ENCODE measurements around the gene PLTP.

Gene PLTP

DNA sequence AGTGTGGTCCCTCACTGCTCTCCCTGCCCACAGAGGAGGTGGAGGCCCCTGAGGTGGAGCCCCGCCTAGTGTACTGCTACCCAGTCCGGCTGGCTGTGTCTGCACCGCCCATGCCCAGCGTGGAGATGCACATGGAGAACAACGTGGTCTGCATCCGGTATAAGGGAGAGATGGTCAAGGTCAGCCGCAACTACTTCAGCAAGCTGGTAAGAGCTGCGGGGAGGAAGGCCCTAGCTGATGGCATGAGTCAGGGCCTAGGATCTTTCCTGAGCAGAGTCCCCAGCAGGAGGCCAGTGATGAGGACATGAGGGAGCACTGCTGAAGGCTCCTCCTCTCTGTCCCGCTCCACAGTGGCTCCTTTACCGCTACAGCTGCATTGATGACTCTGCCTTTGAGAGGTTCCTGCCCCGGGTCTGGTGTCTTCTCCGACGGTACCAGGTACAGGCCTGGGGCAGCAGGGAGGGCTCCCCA is 33.8 kb upstream of the PLTP start:
- in situ Hi-C loops (cut with HindIII; ENCODE audit: low sequenced_read_pairs) = loop anchor here (25.0 kb wide), 1 partner anchor 133 kb away; the partner anchor contains the start of gene UBE2C

DNA sequence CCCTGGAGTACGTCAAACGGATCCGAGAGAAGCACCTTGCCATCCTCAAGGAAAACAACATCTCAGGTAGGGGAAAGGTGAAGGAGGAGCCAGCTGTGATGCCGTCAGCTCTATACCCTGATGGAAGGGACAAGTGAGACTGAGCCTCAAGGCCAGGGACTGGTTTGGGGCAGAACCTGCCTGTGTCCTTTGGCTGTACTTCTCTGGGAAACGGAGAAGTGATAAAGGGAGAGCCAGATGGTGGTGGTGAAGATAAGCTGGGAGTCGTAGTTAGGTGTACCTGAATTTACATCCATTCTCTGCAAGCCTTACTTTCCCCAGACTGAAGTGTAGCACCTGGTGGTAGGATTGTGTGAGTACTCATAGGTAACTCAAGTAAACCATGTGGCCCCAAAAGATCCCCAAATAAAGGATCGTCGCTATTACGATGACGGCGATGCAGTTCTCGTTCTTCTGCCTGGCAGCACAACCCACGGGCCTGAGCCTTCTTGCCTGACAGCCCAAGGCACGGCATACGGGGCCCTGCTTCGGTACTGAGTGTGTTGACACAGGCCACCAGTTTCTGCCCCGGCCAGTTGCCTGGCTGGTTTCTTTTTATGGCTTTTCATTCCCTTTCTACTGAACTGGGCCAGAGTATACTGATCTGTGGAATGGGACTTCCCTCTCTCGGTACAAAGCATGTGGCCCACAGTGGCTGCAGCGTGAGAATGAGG is 33.2 kb upstream of the PLTP start:
- in situ Hi-C loops (cut with HindIII; ENCODE audit: low sequenced_read_pairs) = loop anchor here (25.0 kb wide), 1 partner anchor 133 kb away; the partner anchor contains the start of gene UBE2C

DNA sequence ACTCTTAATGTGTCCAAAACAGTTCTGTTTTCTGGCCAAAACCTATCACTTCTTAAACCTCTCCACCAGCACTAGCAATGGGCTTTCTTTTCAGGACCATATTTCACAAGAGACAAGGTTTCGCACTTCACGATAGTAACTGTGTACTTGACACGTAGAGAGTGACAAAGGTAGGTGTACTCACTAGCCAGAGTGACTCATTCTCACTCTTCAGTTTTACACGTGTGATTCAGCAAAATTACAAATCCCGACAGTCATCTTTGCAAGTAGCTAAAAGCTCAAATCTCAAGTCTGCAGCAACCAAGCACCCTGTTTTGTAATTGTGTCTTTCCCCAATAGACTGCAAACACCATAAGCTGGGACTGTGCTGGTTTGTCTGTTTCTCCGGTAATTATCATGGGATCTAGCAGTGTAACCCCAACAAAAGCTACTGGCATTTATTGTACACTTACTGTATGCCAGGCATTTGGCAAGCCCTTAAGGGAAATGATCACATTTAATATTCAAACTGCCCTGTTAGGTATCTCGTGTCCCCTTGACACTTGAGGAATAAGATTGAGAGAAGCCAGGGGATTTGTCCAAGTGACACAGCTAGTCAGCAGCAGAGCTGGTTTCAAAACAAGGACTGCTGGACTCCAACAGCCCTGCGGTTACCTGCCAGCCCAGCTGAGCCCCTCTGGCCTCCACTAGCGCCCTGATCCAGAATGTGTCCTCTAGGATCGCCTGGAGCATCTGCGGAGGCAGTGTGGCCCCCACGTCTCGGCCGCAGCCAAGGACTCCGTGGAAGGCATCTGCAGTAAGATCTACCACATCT is 32.4 kb upstream of the PLTP start:
- in situ Hi-C loops (cut with HindIII; ENCODE audit: low sequenced_read_pairs) = loop anchor here (25.0 kb wide), 1 partner anchor 132 kb away; the partner anchor contains the start of gene UBE2C

DNA sequence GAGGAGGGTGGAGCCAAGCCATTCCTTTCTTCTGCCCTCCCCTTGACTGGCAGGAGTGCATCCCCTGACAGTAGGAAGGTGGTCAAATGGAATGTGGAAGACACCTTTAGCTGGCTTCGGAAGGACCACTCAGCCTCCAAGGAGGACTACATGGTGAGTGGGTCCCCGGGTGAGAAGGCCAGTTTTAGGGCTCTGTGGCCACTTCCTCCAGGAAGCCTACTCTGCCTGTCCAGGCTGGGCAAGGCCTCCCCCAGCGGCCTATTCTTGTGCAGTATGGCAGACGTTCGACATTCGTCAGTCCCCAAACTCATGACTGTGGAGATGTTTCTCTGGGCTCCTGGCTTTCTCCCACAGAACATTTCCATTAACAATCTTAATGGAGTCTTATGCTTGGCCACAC is 31.7 kb upstream of the PLTP start:
- in situ Hi-C loops (cut with HindIII; ENCODE audit: low sequenced_read_pairs) = loop anchor here (25.0 kb wide), 1 partner anchor 131 kb away; the partner anchor contains the start of gene UBE2C

DNA sequence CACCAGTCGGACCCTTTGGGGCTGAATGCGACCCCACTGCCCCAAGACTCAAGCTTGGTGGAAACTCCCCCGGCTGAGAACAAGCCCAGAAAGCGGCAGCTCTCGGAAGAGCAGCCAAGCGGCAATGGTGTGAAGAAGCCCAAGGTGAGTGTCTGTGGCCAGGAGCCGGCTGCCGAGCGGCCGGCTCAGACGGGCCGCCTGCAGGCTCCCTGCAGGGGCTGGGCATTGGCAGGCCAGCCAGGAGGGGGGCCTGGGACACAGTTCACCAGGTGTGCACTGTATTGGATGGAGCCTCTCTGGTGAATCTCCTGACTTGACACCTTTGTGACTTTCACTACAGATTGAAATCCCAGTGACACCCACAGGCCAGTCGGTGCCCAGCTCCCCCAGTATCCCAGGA is 28.5 kb upstream of the PLTP start:
- in situ Hi-C loops (cut with HindIII; ENCODE audit: low sequenced_read_pairs) = loop anchor here (25.0 kb wide), 1 partner anchor 128 kb away; the partner anchor contains the start of gene UBE2C

DNA sequence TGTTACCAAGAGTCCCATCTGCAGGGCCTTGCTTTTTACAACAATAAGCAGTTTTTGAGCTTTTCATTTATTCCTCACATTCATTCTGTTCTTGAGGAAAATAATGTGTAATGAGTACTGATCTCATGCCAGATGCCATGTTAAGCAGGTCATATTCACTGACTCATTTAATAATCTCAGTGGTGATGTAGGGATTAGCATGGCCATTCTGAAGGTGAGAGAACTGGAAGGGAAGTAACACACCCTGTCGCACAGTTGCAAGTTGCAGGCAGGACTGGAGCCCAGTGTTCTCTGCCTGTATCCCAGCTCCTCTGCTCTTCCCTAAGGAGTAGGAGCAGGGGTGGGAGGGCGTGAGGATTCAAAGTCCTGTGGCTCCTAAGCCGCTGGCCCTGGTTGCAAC is 28.1 kb upstream of the PLTP start:
- in situ Hi-C loops (cut with HindIII; ENCODE audit: low sequenced_read_pairs) = loop anchor here (25.0 kb wide), 1 partner anchor 128 kb away; the partner anchor contains the start of gene UBE2C

DNA sequence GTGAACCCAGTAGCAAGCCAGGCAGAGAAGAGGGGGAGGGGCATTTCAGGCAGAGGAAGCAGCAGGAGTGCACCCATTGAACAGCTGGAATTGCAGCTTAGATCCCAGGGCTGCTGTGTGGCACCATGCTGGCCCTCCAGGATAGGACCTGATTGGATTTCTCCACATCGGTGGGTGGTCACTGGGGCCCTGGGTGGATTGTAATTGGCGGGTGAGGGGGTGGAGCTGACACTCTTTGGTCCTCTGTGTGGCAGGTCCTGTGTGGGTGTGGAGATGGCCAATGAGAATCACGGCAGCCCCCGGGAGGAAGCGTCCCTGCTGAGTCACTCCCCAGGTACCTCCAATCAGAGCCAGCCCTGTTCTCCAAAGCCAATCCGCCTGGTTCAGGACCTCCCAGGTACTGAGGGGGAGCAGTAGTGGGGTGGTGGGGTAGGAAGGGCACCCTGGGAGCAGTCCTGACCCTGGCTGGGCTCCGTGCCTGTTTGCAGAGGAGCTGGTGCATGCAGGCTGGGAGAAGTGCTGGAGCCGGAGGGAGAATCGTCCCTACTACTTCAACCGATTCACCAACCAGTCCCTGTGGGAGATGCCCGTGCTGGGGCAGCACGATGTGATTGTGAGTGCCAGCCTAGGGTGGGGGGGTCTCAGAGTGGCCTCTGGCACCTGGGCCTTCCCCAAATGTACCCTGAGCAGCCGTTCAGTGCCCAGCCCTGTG is 26.9 kb upstream of the PLTP start:
- in situ Hi-C loops (cut with HindIII; ENCODE audit: low sequenced_read_pairs) = loop anchor here (25.0 kb wide), 1 partner anchor 127 kb away; the partner anchor contains the start of gene UBE2C

DNA sequence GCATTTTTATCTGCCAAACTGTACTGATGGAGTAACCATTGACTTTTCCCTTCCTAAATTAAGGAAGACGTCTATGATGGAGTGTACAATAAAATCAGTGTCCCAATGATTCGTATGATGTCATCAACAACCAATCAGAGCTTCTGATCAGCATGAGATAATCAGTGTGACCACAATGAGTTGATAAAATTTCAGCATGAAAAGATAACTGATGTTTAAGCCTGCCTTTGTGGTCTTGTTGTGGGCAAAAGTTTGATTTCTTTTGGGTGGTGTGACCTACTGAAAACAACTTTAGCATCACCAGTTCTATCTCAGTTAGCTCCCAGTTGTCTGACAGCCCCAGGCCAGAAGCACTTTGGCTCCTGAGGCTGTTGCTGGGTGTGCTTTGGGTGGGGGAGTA is 25.8 kb upstream of the PLTP start:
- in situ Hi-C loops (cut with HindIII; ENCODE audit: low sequenced_read_pairs) = loop anchor here (25.0 kb wide), 1 partner anchor 125 kb away; the partner anchor contains the start of gene UBE2C

DNA sequence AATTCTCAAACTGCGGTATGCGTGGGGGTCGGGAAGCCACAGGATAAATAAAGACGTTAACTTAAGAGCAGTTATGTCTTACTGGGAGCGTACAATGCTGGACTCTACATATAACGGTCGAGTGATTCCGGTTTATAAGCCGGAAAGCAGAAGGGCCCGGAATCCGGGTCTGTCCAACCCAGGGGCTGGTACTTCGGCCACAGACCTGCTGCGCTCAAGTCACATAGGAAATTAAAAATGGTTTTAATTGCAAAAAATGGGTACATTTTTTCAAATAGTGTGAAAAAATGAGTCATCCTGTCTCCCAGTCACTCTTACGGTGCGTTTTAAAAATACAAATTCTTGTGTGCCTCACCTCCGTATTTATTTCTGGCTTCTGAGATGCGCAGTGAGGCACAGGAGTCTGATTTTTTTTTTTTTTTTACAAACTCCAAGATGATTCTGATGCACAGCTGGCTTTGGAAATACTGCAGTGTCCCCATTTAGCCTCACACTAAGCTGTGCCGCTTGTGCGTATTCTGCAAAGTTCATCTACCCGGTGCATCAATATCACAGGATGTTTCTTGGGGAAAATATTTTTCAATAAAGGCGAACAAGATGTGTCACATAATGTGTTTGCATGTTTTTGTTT is 23.6 kb upstream of the PLTP start:
- in situ Hi-C loops (cut with HindIII; ENCODE audit: low sequenced_read_pairs) = loop anchor here (25.0 kb wide), 1 partner anchor 123 kb away; the partner anchor contains the start of gene UBE2C

DNA sequence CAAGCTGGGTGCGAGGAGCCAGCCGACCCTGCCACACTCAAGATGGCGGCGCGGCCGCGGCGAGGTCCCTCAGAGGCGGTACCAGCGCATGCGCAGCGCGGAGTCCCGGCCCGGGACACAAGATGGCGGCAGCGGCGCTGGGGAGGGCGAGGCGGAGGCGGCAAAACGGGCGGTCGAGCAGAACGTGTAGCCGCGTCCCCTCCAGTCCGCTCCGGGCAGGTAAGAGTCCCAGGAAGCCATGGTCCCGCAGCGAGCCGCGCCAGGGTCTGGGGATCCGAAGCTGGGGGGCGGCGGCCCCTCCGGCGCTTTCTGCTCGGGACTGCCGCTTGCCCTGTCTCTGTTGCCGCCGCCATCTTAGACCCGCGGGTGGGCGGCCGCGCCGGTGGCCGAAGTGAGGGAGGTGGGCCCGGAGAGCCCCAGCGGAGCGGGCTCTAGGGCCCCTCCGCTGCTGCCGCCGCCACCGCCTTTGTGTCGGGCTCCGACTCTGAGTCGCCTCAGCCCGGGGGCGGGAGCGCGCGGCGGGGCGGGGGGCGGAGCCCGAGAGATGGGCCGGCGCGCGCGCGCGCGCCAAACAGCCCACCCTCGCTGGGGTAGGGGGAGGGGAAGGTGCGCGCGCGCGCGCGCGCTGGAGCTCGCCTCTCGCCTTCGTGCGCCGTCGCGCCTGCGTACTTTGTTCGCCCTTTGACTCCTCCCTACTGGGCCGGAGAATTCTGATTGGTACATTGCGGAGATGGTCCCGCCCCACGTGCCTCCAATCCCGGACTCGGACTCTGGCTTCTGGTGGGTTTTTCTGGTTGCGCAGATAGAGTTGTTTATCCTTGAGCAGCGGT is 22.8 kb upstream of the PLTP start, which contains the start of gene PCIF1:
Gene PCIF1 (plus strand): TSS at position 98 of the 830 bp plus-strand sequence. CDS start 4,317 bp downstream, outside the sequence.
- in situ Hi-C loops (cut with HindIII; ENCODE audit: low sequenced_read_pairs) = loop anchor here (25.0 kb wide), 1 partner anchor 122 kb away; the partner anchor contains the start of gene UBE2C

DNA sequence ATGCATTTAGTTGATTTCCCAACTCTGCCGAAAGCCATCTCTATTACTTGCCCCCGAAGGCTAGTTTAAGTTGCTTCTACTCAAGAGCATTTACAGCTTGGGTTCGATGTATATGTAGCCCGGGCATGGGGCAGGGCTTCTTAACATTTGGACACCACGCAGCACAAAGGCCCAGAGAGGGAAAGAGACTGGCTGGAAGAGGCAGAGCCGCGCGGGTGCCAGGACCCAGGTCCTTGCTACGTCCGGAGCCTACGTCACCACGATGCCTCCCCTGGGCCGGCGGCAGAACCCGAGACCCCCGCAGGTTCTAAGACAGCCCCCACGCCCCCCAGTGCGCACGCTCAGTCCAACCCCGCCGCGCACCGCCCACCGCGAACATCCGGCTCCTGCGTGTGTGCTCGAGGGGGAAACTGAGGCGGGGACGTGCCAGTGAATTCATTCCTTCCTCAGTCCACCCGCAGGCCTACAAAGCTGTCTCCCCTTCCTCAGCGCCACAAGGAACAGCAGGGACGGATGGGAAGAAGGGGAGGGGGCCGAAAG is 22.2 kb upstream of the PLTP start:
- in situ Hi-C loops (cut with HindIII; ENCODE audit: low sequenced_read_pairs) = loop anchor here (25.0 kb wide), 1 partner anchor 122 kb away; the partner anchor contains the start of gene UBE2C

DNA sequence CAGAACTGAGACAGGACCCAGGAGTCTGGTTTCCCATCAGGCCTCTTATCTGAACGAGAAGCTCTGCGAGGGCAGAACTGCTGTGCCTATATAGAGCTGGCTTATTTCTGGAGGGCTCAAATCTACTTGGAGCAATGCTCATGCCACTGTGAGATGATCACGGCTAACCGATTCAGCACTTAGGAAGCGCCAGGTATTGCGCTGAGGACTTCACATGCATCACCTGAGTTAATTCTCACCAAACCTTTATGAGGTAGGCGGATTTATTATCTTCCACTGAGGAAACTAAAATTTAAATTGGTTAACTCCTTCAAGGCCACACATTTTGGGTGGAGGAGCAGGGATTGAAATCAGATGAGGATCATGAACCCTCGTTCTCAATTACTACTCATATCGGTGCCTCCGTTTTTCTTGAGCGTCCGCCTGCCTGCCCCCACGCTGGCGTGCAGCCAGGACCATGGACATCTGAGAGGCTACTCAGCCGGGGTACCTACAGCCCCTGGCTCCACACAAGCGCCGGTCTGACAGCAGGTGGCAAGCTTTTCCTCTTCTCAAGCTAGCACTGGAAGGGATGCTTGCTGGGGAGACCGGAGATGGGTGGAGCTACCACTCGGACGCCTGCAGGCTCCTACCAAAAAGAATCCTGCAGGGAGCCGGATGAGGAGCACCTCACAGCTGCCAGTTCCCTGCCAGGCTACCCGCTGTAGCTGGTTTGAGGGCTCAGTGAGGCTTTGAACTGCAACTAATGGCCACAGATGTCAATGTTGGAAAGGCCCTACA is 21.5 kb upstream of the PLTP start:
- in situ Hi-C loops (cut with HindIII; ENCODE audit: low sequenced_read_pairs) = loop anchor here (25.0 kb wide), 1 partner anchor 121 kb away; the partner anchor contains the start of gene UBE2C

DNA sequence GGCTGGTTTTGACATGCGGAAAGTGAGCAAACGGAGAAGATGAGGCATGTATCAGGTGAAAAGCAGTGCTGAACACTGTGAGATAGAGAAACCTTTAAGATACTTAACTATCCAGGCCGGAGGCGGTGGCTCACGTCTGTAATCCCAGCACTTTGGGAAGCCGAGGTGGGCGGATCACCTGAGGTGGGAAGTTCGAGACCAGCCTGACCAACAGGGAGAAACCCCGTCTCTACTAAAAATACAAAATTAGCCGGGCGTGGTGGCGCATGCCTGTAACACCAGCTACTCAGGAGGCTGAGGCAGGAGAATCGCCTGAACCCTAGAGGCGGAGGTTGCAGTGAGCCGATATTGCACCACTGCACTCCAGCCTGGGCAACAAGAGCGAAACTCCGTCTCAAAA is 19.7 kb upstream of the PLTP start:
- in situ Hi-C loops (cut with HindIII; ENCODE audit: low sequenced_read_pairs) = loop anchor here (25.0 kb wide), 1 partner anchor 119 kb away; the partner anchor contains the start of gene UBE2C

DNA sequence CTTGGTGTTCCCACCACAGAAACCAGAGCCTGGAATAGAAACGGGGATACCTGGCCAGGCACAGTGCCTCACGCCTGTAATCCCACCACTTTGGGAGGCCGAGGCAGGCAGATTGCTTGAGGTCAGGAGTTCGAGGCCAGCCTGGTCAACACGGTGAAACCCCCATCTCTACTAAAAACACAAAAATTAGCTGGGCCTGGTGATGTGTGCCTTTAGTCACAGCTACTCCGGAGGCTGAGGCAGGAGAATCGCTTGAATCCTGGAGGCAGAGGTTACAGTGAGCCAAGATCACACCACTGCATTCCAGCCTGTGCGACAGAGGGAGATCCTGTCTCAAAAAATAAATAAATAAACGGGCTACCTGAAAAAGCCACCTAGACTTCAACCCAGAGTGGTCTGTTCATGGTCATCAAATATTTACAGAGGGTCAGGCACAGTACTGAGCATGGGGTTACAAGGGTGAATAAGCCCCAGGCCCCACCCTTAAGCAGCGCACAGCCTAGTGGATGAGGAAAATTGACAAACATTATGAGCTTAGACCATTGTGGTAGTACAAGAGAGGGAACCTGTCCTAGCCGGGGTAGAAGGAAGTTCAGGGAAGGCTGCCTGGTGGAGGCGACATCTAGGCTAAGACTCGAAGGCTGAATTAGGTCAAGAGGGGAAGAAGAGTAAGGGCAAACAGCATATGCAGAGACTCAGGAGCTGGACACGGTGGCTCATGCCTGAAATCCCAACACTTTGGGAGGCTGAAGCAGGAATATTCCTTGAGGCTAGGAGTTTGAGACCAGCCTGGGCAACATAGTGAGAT is 15.3 kb upstream of the PLTP start:
- in situ Hi-C loops (cut with HindIII; ENCODE audit: low sequenced_read_pairs) = loop anchor here (25.0 kb wide), 1 partner anchor 115 kb away; the partner anchor contains the start of gene UBE2C

DNA sequence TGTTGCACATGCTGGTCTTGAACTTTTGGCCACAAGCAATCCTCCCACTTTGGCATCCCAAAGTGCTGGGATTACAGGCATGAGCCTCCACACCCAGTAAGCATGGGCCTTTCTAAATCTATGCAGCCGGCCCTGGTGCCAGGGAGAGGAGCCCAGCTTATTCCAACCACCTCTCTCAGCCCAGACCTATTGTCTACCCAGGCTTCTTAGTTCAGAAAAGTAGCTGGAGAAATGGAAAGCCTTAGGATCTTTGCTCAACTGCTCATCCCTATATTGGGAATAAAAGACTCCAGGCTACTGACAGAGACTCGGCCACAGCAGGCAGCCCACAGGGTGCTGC is 14.7 kb upstream of the PLTP start:
- in situ Hi-C loops (cut with HindIII; ENCODE audit: low sequenced_read_pairs) = loop anchor here (25.0 kb wide), 1 partner anchor 114 kb away; the partner anchor contains the start of gene UBE2C

DNA sequence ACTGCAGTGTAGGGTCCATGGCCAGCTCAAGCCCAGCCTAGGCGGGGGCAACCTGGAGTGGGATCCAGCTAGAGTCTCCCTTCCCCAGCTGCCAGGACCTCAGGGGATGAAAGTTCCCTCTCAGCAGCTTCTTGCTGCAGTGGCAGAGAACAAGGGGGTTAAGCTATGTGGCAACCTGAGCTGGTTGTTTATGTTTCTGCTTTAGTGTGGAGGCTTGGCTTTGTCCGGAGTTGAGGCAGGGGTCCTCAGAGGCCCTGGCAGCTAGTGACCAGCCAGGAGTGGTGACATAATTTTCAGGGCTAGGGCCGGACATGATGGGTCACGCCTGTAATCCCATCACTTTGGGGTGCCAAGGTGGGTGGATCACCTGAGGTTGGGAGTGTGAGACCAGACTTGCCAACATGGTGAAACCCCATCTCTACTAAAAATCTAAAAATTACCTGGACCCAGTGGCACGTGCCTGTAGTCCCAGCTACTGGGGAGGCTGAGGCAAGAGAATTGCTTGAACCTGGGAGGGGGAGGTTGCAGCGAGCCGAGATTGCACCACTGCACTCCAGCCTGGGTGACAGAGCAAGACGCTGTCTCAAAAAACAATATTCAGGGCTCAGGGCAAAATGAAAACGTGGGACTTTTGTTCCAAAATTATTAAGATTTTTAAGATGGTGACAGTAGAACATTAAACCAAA is 14.0 kb upstream of the PLTP start:
- in situ Hi-C loops (cut with HindIII; ENCODE audit: low sequenced_read_pairs) = loop anchor here (25.0 kb wide), 1 partner anchor 114 kb away; the partner anchor contains the start of gene UBE2C
